ENCODE data around the gene LGALS16. TPM values are rescaled to one million over a fixed set of nuclear protein-coding genes. Genes with fewer than 3 reads are reported as not detected.
"Not testable (repeated sequence)": the region's sequence is repeated elsewhere in the genome, so short reads cannot be mapped to it uniquely, and the experiment has no call there.

Gene LGALS16
- total and polyA plus RNA-seq, 4 donors: not detected

- Histone ChIP-seq H3K4me3 (ENCODE audit: low read length in 2 of 2) (no peak overlapping the region), H3K9me3 (ENCODE audit: control insufficient read depth, low read length) (no peaks in the 10 kb centered on the region), H3K27me3 (ENCODE audit: control insufficient read depth in 1 of 2, insufficient read depth in 2 of 2, low read length in 1 of 2) (no peaks in the 10 kb centered on the region), H3K4me1 (ENCODE audit: control insufficient read depth in 1 of 2, insufficient read depth in 2 of 2, low read length in 2 of 2) (no peaks in the 10 kb centered on the region), H3K27ac (ENCODE audit: low read depth in 1 of 2, low read length in 2 of 2) (no peak overlapping the region), H3K36me3 (ENCODE audit: control insufficient read depth in 1 of 2, insufficient read depth in 2 of 2, low read length in 1 of 2) (no peaks in the 10 kb centered on the region)
- 52 to 53% methylated on average over 4 of the region's 4 CpGs for WGBS, 2 donors
- intact Hi-C loops (cut with DNase I): no loop called here
- no peak for DNase-seq
- no peak for ATAC-seq (ENCODE audit: low FRiP score)
Measured at GRCh38 chr19:39637891-39638290, 17.8 kb upstream of the LGALS16 start.

- intact Hi-C loops (cut with DNase I): no loop called here
- DNase-seq (no peak), ATAC-seq (ENCODE audit: low FRiP score) (no peak)
- no peaks in the 10 kb centered on the region for H3K27me3 ChIP-seq (ENCODE audit: control insufficient read depth in 1 of 2, insufficient read depth in 2 of 2, low read length in 1 of 2)
- no peak overlapping the region for H3K27ac ChIP-seq (ENCODE audit: low read depth in 1 of 2, low read length in 2 of 2)
- H3K4me3 ChIP-seq (ENCODE audit: low read length in 2 of 2): no peak overlapping the region
- H3K9me3 ChIP-seq (ENCODE audit: control insufficient read depth, low read length): peaks cover 1% of the 10 kb centered on the region
- no peaks in the 10 kb centered on the region for H3K36me3 ChIP-seq (ENCODE audit: control insufficient read depth in 1 of 2, insufficient read depth in 2 of 2, low read length in 1 of 2)
- WGBS, 2 donors: 21 to 22% methylated on average over 1 of the region's 1 CpG
- H3K4me1 ChIP-seq (ENCODE audit: control insufficient read depth in 1 of 2, insufficient read depth in 2 of 2, low read length in 2 of 2): no peaks in the 10 kb centered on the region
Measured at GRCh38 chr19:39641773-39642172, 13.9 kb upstream of the LGALS16 start.

GRCh38 chr19:39643591-39643990 lies 12.1 kb upstream of the LGALS16 start:
- Histone ChIP-seq H3K27ac (ENCODE audit: low read depth in 1 of 2, low read length in 2 of 2) (no peak overlapping the region), H3K27me3 (ENCODE audit: control insufficient read depth in 1 of 2, insufficient read depth in 2 of 2, low read length in 1 of 2) (no peaks in the 10 kb centered on the region), H3K9me3 (ENCODE audit: control insufficient read depth, low read length) (peaks cover 1% of the 10 kb centered on the region), H3K36me3 (ENCODE audit: control insufficient read depth in 1 of 2, insufficient read depth in 2 of 2, low read length in 1 of 2) (no peaks in the 10 kb centered on the region), H3K4me3 (ENCODE audit: low read length in 2 of 2) (no peak overlapping the region), H3K4me1 (ENCODE audit: control insufficient read depth in 1 of 2, insufficient read depth in 2 of 2, low read length in 2 of 2) (no peaks in the 10 kb centered on the region)
- intact Hi-C loops (cut with DNase I): no loop called here
- ATAC-seq (ENCODE audit: low FRiP score): no peak
- WGBS, 2 donors: 58 to 62% methylated on average over 5 of the region's 5 CpGs
- DNase-seq: no peak

GRCh38 chr19:39645800-39646411 lies 9.8 kb upstream of the LGALS16 start:
- H3K4me3 ChIP-seq (ENCODE audit: low read length in 2 of 2): no peak overlapping the region
- H3K27me3 ChIP-seq (ENCODE audit: control insufficient read depth in 1 of 2, insufficient read depth in 2 of 2, low read length in 1 of 2): no peaks in the 10 kb centered on the region
- ATAC-seq (ENCODE audit: low FRiP score) (no peak), DNase-seq (no peak)
- intact Hi-C loops (cut with DNase I): no loop called here
- no peaks in the 10 kb centered on the region for H3K36me3 ChIP-seq (ENCODE audit: control insufficient read depth in 1 of 2, insufficient read depth in 2 of 2, low read length in 1 of 2)
- 20 to 21% methylated on average over 6 of the region's 6 CpGs for WGBS, 2 donors
- H3K4me1 ChIP-seq (ENCODE audit: control insufficient read depth in 1 of 2, insufficient read depth in 2 of 2, low read length in 2 of 2): no peaks in the 10 kb centered on the region
- H3K9me3 ChIP-seq (ENCODE audit: control insufficient read depth, low read length): peaks cover 1% of the 10 kb centered on the region
- no peak overlapping the region for H3K27ac ChIP-seq (ENCODE audit: low read depth in 1 of 2, low read length in 2 of 2)

- H3K27me3 ChIP-seq (ENCODE audit: control insufficient read depth in 1 of 2, insufficient read depth in 2 of 2, low read length in 1 of 2): no peaks in the 10 kb centered on the region
- no peak overlapping the region for H3K27ac ChIP-seq (ENCODE audit: low read depth in 1 of 2, low read length in 2 of 2)
- H3K9me3 ChIP-seq (ENCODE audit: control insufficient read depth, low read length): peaks cover 1% of the 10 kb centered on the region
- no peak for DNase-seq
- H3K4me3 ChIP-seq (ENCODE audit: low read length in 2 of 2): no peak overlapping the region
- no peak for ATAC-seq (ENCODE audit: low FRiP score)
- H3K36me3 ChIP-seq (ENCODE audit: control insufficient read depth in 1 of 2, insufficient read depth in 2 of 2, low read length in 1 of 2): no peaks in the 10 kb centered on the region
- WGBS, 2 donors: 32 to 40% methylated on average over 3 of the region's 3 CpGs
- no peaks in the 10 kb centered on the region for H3K4me1 ChIP-seq (ENCODE audit: control insufficient read depth in 1 of 2, insufficient read depth in 2 of 2, low read length in 2 of 2)
- intact Hi-C loops (cut with DNase I): no loop called here
Measured at GRCh38 chr19:39647918-39648317, 7.8 kb upstream of the LGALS16 start.

- intact Hi-C loops (cut with DNase I): no loop called here
- Histone ChIP-seq H3K4me3 (ENCODE audit: low read length in 2 of 2) (no peak overlapping the region), H3K4me1 (ENCODE audit: control insufficient read depth in 1 of 2, insufficient read depth in 2 of 2, low read length in 2 of 2) (no peaks in the 10 kb centered on the region), H3K9me3 (ENCODE audit: control insufficient read depth, low read length) (no peaks in the 10 kb centered on the region), H3K27ac (ENCODE audit: low read depth in 1 of 2, low read length in 2 of 2) (no peak overlapping the region), H3K27me3 (ENCODE audit: control insufficient read depth in 1 of 2, insufficient read depth in 2 of 2, low read length in 1 of 2) (no peaks in the 10 kb centered on the region), H3K36me3 (ENCODE audit: control insufficient read depth in 1 of 2, insufficient read depth in 2 of 2, low read length in 1 of 2) (no peaks in the 10 kb centered on the region)
- no peak for ATAC-seq (ENCODE audit: low FRiP score)
- DNase-seq: no peak
- WGBS, 2 donors: 74 to 75% methylated on average over 4 of the region's 4 CpGs
Measured at GRCh38 chr19:39659791-39660190, 4.1 kb downstream of the LGALS16 start.

- no peak overlapping the region for H3K4me3 ChIP-seq (ENCODE audit: low read length in 2 of 2)
- intact Hi-C loops (cut with DNase I): no loop called here
- no peak overlapping the region for H3K27ac ChIP-seq (ENCODE audit: low read depth in 1 of 2, low read length in 2 of 2)
- H3K9me3 ChIP-seq (ENCODE audit: control insufficient read depth, low read length): no peaks in the 10 kb centered on the region
- DNase-seq (no peak), ATAC-seq (ENCODE audit: low FRiP score) (no peak)
- no peaks in the 10 kb centered on the region for H3K4me1 ChIP-seq (ENCODE audit: control insufficient read depth in 1 of 2, insufficient read depth in 2 of 2, low read length in 2 of 2)
- no peaks in the 10 kb centered on the region for H3K27me3 ChIP-seq (ENCODE audit: control insufficient read depth in 1 of 2, insufficient read depth in 2 of 2, low read length in 1 of 2)
- WGBS, 2 donors: 61 to 76% methylated on average over 4 of the region's 4 CpGs
- no peaks in the 10 kb centered on the region for H3K36me3 ChIP-seq (ENCODE audit: control insufficient read depth in 1 of 2, insufficient read depth in 2 of 2, low read length in 1 of 2)
Measured at GRCh38 chr19:39660661-39661060, 4.9 kb downstream of the LGALS16 start.

- no peak for ATAC-seq (ENCODE audit: low FRiP score)
- Histone ChIP-seq H3K4me1 (ENCODE audit: control insufficient read depth in 1 of 2, insufficient read depth in 2 of 2, low read length in 2 of 2) (no peaks in the 10 kb centered on the region), H3K4me3 (ENCODE audit: low read length in 2 of 2) (no peak overlapping the region), H3K27me3 (ENCODE audit: control insufficient read depth in 1 of 2, insufficient read depth in 2 of 2, low read length in 1 of 2) (no peaks in the 10 kb centered on the region), H3K27ac (ENCODE audit: low read depth in 1 of 2, low read length in 2 of 2) (no peak overlapping the region), H3K36me3 (ENCODE audit: control insufficient read depth in 1 of 2, insufficient read depth in 2 of 2, low read length in 1 of 2) (no peaks in the 10 kb centered on the region), H3K9me3 (ENCODE audit: control insufficient read depth, low read length) (no peaks in the 10 kb centered on the region)
- intact Hi-C loops (cut with DNase I): no loop called here
- DNase-seq: no peak
Measured at GRCh38 chr19:39661565-39661964, 5.9 kb downstream of the LGALS16 start.

- H3K4me1 ChIP-seq (ENCODE audit: control insufficient read depth in 1 of 2, insufficient read depth in 2 of 2, low read length in 2 of 2); ATAC-seq (ENCODE audit: low FRiP score): not testable (repeated sequence)
Measured at GRCh38 chr19:39669860-39670259, 14.1 kb downstream of the LGALS16 start.

More at GRCh38 chr19:39669860-39670259, 14.1 kb downstream of the LGALS16 start:
- 61 to 71% methylated on average over 2 of the region's 3 CpGs for WGBS, 2 donors
- H3K9me3 ChIP-seq (ENCODE audit: control insufficient read depth, low read length); H3K27ac ChIP-seq (ENCODE audit: low read depth in 1 of 2, low read length in 2 of 2); H3K27me3 ChIP-seq (ENCODE audit: control insufficient read depth in 1 of 2, insufficient read depth in 2 of 2, low read length in 1 of 2); DNase-seq; H3K36me3 ChIP-seq (ENCODE audit: control insufficient read depth in 1 of 2, insufficient read depth in 2 of 2, low read length in 1 of 2); intact Hi-C loops (cut with DNase I); H3K4me3 ChIP-seq (ENCODE audit: low read length in 2 of 2): not testable (repeated sequence)

Data from aorta (tissue), 5 donors.